NCI-H446 (cell line): ENCODE data around the gene RASSF7.
A peak's percentile ranks its signal among the peaks of the same experiment; 100 is the strongest.

Source experiments
- DNase-seq, 2 experiments: peaks; one replicate each; lab custom pipeline; 2025; lab: John Stamatoyannopoulos, UW

Gene RASSF7

DNA sequence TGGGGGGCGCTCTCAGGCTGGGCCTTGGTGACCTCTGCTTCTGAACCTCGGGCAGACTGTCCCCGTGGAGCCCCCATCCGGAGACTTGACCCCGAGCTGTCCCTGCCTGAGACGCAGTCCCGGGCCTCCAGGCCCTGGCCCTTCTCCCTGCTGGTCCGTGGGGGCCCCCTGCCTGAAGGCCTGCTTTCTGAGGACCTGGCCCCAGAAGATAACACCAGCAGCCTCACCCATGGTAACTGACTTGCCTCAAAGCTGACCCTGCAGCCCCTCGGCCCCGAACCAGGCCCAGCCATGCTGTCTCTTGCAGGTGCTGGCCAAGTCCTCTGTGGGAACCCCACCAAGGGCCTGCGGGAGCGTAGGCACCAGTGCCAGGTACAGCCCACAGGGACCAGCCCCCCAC lies 9.2 kb upstream of the RASSF7 start:
- DNase-seq = no peak

DNA sequence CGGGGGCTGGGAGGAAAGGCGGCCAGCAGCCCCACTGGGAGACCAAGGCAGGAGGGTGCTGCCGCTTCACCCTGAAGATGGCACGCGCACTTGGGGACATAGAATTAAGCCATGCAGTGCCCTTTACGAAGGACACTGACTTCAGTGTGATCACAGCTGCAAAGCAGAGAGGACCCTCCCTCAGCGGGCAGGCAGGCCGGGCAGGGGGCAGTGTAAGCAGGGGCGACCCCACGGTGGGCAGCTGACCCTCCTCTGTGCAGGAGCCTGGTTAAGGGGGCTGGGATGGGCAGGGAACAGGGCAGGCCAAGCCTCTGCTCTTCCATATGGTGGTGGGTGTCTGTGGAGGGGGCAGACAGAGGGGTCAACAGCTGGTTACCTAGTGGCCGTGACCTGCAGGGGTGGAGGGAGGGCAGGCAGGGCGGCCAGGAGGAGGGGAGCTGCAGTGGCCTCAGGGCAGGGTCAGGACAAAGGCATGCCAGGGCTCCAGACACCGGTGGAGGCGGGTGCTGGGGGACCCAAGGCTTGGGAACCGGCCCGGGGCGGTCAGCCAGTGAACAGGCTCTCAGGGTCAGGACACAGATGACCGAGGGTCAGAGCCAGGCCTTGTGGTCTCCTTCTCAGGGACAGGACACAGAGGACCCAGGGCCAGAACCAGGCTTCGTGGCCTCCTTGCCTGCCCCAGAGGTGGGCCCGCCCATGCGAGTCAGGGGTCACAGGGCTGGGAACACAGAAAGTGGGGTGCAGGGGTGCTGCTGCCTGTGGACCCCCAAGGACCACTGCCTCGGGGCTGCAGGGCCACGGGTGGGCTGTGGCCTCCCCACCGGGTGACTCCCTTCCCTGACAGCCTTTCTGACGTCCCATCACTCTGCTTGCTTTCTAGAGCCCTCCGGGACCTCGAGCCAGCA lies 7.4 kb upstream of the RASSF7 start:
- no peak for DNase-seq

DNA sequence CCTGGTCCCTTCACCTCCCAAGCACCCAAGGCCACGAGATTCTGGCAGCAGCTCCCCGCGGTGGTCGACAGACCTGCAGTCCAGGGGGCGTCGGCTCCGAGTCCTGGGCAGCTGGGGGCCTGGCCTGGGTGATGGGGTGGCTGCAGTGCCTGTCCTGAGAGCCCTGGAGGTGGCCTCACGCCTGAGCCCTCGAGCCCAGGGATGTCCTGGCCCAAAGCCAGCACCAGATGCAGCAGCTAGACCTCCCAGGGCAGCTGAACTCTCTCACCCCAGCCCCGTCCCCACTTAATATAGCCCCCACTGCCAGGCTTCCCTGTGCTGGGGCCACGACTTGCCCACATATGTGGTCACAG lies 6.8 kb upstream of the RASSF7 start:
- DNase-seq = no peak

DNA sequence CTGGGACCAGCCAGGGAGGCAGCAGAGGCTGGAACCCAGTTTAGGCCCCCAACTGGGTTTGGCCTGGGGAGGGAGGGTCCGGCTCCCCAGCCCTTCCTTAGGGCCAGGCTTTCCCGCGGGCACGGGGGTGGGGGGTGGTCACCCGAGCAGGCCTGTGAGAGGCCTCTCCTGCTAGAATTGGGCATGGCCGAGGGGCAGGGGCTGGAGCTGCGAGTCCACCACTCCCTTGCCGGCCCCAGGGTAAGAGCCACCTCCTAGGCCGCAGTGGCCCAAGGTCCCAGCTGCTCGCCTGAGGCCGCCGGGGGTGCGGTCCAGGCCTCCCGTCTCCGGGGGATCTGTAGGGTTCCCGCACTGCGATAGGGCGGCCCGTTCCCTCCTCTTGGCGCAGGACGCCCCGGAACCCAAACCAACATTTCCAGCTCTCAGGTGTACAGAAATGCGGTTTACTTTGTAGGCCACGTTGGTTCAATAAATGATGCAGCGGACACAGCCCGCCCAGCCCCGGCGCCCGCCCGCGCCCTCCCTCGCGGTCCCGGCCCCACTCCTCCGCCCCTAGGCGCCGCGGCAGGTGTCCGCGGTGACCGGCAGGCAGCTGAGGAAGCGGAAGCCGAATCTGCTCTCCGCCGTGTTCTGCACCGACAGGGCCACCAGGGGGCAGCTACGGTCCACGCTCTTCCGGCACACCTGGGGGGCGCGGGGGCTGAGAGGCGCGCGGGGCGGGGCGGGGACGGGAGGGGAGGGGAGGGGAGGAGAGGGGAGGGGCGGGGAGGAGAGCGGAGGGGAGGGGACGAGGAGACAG lies 6.1 kb upstream of the RASSF7 start:
- DNase-seq = peak; percentile 39 to 75

DNA sequence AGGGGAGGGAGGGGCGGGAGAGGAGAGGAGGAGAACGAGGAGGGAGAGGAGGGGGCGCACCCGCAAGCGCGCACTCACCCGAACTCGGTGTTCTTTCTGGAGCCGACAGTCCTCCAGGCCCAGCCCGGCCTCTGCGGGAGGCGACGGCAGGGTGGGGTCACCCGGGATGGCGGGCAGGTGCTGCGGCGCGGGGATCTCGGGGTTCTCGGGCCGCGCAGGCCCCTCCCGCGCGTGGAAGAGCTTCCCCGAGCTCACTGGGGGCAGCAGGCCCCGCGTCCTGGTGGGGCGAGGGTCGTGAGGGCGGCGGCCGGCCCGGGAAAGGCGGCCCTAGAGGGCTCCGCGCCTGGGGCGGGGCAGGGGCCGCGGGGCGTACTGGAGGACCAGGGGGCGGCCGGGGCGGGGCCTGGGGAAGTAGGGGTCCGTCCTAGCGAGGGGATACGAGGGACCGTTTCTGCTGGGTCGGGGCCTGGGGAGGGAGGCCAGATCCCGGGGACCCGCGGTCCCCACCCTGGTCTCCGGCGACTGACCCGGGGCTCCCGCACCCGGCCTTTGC lies 5.5 kb upstream of the RASSF7 start:
- no peak for DNase-seq

DNA sequence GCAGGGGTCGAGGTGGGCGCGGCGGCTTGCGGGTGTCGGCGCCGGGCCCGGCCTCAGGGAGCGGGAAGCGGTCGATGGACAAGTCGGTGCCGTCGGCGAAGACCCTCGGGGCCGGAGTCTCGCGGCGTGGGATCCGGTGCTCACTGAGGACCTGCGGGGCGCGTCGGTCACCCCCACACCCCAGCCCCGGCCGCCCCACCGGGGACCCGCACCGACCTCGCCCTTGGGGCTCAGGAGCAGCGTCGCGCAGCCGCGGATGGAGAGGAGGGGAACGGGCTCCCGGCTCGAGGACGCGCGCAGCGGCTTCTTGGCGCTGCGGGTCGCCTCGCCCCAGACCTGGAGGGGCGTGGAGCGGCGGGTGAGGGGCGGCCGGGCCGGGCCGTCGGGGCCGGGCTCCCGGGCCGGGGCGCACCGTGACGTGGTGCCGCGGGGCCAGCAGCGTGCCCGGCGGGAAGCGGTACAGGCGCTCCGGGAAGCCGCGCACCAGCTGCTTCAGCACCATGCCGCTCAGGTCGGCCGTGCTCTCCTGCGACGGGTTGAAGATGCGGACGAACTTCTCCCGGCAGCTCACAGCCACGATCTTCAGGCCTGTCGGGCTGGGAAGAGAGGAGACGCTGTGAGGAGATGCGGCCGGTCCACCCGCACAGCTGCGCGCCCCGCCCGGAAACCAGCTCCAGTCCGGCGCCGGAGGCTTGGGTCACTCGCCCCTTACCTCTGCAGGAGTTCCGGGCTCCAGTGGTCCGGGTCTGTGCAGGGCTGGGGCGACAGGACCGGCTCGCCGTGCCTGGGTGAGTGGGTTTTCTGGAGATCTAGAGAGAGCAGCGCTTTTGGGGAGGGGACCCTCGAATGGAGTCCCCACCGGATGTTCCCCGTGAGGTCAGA lies 4.7 kb upstream of the RASSF7 start:
- DNase-seq = no peak

- DNase-seq = no peak
Observed at GRCh38 chr11:556662-557256, 4.0 kb upstream of the RASSF7 start.

- DNase-seq = no peak
Observed at GRCh38 chr11:557328-558132, 3.2 kb upstream of the RASSF7 start.

DNA sequence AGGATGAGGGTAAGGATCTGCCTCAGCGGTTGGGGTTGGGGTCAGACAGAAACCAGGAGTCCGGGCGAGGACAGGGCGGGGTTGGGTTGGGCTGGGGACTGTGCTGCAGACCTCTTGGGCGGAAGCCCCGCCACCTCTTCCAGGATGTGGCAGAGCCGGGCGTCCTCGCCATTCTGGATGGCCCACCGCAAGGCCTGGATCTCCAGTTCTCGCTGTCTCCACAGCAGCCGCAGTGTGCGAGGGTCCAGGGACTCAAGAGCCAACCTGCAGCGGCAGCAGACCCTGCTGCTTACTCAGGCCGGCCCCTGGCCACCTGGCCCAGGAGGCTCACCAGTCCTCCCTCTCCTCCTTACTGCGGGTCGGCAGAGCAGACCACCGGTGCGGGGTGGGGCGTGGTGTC lies 2.3 kb upstream of the RASSF7 start:
- DNase-seq = no peak

DNA sequence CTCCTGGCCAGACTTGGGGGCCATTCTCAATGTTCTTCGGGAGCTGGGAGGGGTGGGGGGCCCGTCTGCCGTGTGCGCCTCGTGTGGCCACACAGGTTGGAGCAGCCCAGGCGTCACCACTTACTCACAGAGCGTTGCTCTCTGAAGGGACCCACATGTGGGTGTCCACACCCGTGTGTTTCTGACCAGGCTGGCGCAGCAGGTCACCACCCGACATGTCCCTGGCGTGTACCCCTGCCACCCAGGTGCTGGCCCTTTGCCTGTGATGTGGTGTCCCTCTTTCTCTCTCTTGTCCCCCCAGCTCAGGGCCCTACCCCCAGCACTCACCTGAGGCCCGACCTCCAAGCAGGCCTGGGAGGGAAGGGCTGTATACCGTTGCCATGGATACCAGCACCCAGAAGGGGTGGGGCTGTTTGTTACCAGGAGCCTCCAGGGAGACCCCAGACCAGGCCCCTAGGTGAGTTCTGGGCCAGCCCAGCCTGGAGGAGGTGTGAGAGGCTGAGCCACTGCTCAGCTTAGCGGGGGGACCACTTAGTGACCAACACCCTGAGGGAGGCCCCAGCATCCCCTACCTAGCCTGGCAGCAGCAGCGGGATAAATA lies 1.6 kb upstream of the RASSF7 start:
- no peak for DNase-seq

- DNase-seq = no peak
Observed at GRCh38 chr11:559712-560304, 962 bp upstream of the RASSF7 start.

DNA sequence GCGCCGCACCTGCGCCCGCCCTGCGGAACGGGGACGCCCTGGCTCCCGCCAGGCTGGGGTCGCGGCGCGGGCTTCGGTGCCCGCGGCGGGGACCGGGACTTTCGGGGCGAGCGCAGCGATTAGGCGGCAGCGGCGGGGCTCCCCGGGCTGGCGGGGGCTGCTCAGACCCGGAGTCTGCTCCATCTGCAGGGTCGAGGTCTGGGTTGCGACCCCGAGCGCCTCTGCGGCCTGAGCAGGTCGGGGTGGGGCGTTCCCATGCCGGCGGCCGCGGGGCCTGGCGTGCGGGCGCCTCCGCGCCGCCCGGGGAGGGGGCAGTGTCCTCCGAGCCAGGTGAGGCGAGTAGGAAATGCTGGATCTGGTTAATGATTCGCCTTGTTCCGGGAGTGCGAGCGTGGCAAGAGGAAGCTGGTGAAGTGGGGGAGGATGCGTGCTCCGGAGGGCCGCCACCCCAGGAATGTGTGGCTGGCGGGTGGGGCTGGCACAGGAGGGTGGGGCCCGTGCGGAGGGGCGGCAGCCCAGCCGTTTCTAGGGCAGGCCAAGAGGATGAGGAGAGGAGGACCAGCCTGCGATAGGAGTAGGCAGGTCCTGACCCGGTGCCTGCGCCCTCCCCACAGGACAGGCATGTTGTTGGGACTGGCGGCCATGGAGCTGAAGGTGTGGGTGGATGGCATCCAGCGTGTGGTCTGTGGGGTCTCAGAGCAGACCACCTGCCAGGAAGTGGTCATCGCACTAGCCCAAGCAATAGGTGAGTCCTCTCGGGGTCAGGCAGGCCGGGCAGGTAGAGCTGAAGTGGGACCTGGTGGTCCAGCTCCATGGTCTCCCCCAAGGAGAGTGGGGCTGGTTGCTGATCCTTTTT lies 606 bp downstream of the RASSF7 start:
- no peak for DNase-seq

GRCh38 chr11:562046-562645 lies 1.4 kb downstream of the RASSF7 start:
- DNase-seq = no peak

- no peak for DNase-seq
Observed at GRCh38 chr11:563066-563811, 2.5 kb downstream of the RASSF7 start.

DNA sequence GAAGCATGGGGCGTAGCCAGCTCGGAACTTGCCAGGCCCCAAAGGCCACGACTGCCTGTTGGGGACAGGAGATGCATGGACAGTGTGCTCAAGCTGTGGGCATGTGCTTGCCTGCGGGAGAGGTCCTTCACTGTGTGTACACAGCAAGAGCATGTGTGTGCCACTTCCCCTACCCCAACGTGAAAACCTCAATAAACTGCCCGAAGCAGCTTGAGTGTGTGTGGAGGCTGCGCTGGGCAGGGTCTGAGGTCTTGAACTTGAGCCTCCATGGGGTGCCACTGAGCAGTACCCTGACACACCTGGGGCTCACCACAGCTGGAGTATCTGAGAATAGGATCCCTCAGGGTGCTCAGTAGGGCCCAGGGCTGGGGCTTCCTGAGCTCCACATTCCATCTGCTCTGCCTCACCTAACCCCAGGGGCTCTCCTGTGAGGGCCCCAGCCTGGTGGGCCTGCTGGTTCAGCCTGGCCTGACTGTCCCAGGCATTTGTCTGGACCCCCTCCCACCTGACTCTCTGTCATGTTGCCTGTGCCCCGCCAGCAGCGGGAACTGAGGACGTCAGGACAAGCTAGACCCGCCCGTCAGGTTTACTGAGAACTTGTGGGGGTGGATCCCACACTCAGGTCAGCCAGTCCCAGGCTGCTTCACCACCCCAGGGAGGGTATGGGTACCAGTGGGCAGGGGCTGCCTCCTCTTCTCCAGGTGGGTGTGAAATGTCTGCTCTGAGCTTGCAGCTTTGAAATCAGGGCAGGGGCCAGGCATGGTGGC lies 3.2 kb downstream of the RASSF7 start:
- no peak for DNase-seq

DNA sequence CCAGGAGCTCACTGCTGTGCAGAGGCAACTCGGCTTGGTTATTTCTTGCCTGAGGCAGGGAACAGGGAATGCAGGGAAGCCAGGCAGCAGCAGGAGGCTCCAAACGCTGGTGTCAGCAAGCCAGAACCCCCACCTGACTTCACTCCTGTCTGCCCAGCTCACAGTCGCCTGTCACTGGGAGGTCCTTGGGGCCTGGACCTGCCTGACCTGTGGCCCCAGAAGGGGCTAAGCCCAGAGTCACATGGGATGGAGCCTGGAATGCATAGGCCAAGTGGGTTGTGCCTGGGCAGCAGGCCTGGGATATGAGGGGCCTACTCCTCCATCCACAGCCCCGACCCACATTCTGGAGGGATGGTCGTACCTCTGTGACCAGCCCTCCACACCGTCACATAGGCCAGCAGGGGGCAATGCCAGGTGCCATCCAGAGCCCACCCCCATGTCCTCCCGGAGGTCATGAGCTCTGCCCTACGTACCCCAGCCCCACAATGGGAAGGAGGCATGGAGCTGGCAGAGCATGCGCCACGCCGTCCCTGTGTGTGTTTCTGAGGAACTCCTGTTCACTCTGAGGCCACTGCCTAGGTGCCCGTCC lies 5.2 kb downstream of the RASSF7 start:
- DNase-seq = no peak
